Kidney glomerular epithelial cell (primary cell): ENCODE measurements around the gene CRABP1.

ENCODE experiments used
- DNase-seq: peaks from one replicate; lab custom pipeline; 2025; lab: John Stamatoyannopoulos, UW

Gene CRABP1

DNA sequence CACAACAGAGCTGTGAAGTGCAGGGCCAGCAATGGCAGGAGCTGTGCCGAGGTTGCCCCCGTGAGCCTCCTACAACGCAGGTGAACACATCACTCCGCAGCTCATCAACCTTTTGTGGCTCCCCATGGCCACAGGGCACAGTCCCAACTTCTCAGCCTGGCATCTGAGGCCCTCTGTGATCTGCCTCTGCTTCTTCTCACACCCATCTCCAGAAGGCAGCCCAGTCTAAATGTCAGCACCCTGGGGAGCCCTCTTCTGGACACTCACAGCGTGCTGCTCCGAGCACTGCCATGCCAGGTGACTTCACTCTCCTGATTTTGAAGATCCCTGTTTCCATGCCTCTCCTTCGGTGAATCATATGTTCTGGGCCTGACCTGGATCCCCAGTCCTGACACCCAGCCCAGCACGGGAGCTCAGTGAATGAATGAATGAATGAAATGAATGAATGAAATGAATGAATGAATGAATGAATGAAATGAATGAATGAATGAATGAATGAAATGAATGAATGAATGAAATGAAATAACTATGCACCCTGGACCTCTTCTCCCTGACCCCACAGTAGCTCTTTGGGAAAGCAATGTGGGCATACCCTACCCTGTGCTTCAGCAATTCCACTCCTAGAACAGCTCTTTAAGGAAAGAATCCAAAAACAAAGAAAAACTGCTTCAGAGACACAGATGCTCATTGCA, 22.9 kb upstream of the CRABP1 start:
- no peak for DNase-seq

DNA sequence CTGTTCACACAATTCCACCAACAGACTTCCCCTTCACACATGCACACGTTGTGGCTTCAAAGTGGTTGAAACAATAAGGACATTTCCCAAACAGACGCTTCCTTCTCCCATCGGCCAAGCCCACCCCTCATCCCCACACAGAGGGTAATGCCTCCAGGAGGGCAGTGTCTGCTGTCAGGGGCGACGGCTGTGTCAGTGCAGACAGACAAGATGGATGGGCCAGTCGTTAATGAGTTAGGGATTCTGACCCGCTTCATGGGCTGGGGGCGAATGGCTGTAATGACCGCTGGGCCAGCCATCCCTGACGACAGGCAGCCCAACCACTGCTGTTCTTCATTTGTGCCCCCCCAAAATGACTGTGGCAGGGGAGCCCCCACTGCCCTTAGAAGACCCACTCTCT, 20.6 kb upstream of the CRABP1 start:
- no peak for DNase-seq

- DNase-seq, result no peak
Measured at GRCh38 chr15:78320183-78320582, 20.0 kb upstream of the CRABP1 start.

DNA sequence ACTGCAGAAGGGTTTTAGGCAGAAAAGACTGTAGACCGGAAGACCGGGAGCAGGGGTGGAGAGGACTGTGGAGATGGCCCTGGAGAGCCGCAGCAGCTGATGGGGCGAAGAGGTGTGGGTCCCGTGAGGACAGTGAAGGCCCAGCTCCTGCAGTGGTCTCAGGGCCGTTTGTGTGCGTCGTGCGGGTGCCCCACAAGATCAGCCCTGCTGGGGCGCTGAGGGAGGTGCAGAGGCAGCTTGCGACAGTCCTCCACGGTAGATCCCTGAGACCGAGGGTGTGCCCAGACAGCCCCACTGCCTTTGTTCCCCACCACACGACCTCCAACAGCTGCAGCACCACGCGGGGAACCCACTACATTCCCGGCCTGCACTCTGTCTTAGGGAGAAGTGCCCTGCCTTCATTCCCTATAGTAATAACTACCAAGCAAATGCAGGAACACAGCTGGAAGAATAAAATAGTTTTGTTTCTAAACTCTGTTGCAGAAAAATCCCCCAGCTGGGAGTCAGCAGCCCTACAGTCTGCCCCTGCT, 19.0 kb upstream of the CRABP1 start:
- no peak for DNase-seq

DNA sequence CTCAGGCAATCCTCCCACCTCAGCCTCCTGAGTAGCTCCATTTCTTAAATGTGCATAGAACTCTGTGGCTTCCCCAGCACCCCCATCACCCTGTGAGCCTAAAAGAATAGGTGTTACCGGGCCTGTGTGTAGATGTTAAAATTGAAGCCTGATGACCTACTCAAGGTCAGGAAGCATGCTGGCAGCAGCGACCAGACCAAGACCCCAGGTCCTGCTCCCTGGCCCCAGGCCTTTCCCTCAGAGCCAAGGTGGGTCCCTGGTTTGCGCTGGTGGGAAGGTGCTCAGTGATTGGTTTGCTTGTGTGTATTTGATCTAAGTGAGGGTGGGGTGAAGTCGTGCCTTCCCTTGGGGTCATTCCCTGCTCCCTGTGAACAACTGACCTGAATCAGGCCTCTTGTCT, 18.4 kb upstream of the CRABP1 start:
- DNase-seq, result no peak

DNA sequence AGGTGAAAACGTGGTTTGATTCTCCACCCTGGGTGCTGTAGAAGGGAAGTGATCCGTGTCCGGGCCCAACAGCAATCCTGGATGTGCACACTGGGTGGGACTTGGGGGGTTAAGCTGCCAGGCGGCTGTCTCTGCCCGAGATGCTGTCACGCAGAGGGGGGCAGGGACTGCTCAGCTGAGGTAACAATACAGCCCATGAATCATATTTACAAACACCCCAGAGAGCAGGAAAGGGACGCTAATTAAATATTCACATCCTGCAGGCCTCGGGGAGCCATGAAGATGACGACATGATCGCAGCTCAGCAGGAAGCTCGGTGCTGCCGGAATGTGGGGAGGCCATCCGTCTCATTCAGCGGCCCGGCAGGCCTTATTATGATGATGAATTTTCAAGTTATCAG, 17.9 kb upstream of the CRABP1 start:
- no peak for DNase-seq

- DNase-seq, result no peak
Measured at GRCh38 chr15:78322724-78323521, 17.2 kb upstream of the CRABP1 start.

- no peak for DNase-seq
Measured at GRCh38 chr15:78323693-78324092, 16.5 kb upstream of the CRABP1 start.

DNA sequence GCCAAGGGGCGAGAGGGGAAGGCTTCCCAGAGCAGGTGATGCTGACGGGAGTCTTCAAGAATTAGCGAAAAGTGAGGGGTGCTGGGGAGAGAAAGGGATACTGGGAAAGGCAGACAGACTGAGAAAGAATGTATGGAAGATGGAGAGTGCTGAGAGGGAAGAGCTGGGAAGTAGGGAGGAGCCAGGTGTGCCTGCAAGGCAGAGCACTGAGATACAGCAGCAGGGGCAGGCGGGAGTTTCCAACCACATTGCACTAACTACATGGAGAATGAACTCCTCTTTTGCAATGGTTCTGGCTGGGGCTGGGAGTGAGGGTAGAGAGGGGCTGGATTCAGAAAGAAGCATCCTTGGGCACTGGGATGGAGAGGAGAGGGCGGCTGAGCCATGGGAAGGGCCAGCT, 16.0 kb upstream of the CRABP1 start:
- no peak for DNase-seq

DNA sequence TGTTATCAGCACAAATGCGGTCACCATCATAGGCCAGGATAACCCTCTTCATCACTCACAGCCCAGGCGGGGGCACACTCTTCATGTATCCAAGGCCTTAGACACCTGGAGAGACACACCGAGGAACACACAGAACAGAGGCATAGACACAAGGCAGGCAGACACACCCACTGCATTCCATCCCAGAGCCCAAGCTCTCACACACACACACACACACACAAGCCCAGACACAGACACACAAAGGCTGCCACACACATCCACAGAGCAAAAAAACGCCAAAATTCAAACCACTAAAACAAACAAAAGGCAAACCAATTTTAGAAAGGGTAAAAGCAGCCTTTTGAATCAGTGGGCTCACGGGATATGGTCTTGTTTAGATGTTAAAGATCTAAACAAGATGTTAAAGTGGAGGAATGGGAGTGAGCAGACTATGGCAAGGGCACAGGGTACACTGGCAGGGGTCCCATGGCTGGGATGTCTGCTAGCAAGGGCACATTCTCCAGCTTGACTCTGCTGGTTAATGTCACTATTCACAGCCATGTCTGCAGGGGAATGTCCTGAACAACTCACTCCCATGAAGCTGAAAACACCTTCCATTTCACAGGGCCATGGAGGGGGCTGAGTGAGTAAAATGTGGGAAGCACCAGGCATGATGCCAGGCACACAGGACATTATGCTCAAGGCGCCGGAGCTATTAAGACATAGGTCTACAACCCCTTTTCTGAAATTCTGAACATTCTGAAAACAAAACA, 14.9 kb upstream of the CRABP1 start:
- DNase-seq, result no peak

DNA sequence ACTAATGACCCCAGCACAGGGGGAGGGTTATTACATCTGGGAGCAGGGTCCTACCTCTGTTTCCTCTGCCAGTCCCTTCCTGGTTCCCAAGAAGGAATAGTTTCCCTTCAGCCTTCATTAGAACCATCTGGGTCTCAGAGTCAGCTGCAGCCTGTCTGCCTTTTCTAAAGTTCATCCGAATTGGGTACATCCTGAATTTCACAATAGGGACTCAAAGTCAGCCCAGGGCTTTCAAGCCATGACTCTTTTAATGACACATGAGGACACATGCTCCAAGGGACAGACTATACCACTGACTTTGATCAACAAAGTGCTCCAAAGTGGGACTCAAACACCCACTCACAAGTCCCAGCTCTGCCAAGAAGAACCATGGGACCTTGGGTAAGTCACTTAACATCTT, 12.7 kb upstream of the CRABP1 start:
- DNase-seq, result no peak

DNA sequence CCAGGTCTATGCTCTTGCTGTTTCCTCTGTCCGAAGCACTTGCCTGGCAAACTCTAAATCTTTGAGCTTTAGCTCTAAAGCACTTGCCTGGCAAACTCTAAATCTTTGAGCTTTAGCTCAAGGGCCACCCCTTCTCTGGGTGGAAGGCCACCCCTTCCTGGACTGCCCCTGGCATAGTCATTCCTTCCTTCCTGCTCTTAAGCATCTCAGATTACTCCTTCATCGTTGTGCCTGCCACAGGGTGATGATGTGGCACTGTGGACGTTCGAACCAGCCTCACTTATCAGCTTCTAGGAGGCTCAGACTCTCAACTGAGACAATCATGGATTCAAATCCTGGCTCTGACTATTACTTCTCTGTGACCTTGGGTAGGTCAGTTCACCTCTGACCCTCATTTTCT, 10.5 kb upstream of the CRABP1 start:
- DNase-seq, result no peak

DNA sequence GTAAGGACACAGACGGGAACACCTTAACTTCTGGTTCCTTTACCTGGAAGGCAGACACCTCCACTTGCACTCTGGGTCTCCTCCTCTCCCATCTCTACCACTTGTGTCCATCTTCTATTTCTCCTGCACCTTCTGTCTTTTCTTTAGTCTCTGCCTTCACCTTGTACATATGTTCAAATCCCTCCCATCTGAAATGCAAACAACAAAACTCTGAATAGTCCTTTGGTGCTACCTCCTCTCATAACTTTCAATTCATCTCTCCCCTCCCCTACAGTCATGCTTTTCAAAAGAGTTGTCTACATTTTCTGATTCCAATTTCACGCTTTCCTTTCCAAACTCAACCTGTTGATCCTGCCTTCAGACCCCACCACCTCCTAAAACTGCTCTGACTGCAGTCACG, 5.3 kb upstream of the CRABP1 start:
- no peak for DNase-seq

- DNase-seq, result no peak
Measured at GRCh38 chr15:78335985-78336384, 4.2 kb upstream of the CRABP1 start.

GRCh38 chr15:78338781-78339180, 1.4 kb upstream of the CRABP1 start:
- DNase-seq, result no peak

- no peak for DNase-seq
Measured at GRCh38 chr15:78339559-78339958, 594 bp upstream of the CRABP1 start.

DNA sequence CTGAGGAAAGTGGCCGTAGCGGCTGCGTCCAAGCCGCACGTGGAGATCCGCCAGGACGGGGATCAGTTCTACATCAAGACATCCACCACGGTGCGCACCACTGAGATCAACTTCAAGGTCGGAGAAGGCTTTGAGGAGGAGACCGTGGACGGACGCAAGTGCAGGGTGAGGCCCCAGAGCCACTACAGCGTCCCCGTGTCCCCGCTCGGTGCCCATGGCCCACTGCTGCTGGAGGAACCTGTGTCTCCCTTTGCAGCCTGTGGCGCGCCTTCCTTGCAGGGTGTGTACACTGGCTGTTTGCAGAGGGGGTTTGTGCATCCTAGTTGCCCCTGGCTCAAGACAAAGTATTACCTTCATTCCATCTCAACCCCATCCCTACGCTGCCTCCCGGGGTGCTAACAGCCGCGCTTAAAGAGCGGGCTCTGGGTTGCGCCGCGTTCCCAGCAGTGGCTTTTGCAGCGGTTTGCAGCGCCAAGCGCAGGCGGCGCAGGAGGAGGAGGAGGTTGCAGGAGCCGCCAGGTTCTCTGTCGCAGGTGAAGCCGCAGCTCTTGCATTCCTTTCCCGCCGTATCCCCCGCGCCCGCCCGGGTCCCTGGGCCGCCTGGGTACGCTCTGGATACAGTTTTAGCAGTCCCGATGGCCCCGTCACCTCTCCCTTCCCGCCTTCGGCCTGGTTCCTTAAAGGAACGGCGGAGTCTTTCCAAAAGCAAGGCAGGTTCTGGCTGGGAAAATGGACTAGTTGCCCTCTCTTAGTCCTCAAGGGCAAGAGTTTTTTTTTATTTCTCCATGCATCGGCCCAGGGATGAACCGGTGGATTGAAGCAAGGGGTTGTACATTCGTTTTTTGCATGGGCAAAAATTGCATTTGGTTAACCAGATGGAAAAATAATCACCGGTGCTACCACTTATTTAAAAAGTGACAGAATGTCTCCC, 1.2 kb downstream of the CRABP1 start:
- no peak for DNase-seq

DNA sequence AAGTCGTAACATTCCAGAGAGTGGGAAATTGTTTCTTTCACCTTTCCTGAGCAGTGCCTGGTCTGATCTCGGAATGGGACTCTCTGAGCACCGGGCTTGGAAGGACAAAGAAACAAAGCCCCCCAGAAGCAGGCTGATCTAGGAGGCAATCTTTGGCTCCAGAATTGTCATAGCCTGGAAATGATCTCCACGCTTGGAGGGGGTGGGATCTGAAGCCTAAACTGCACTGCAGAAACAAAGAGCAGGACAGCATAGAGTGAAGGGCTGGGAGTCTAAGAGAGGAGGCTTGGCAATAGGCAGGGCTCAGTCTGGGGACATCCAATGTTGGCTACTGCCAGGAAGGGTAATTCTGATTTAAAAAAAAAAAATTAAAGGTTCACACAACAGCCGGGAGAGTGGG, 1.9 kb downstream of the CRABP1 start:
- no peak for DNase-seq

- DNase-seq, result no peak
Measured at GRCh38 chr15:78343276-78344060, 3.3 kb downstream of the CRABP1 start.

DNA sequence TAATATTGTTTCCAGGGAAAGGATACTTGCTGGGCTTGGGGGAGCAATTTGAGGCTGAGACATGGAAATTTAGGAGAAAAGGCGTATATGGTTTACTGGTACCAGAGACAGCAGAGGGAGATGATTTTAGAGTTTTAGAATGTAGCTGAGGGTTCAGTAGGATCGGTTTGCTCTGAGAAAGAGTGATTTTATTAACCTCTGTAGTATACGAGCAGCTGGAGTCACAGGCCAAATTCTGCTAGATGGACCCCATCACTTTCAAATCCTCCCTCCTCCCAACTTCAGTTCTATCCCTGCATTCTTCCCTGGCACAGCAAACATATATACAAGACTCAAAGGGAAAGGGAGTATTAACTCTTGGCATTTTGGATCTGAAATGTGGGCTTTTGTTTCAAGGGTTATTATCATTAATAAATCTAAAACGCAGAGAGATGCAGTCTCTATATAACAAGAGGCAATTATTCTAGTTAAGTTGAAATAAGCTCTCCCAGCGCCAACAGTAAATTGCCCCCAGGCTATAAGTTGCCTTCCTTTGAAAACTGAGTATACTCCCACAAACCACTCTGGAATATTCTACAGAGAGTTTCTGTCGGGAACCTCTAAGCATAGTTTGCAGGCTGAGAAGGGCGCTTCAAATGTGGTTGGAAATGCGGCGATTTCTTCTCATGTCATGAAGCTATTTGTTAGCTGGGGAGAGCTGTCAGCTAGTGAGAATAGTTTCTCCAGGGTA, 5.4 kb downstream of the CRABP1 start:
- DNase-seq, result no peak
